GM21423 (cell line): Measurements from ENCODE around the gene AARS2.

ENCODE experiments used
- ATAC-seq: cut with Tn5 transposase; IDR thresholded peaks from one replicate; pipeline ENCODE4 v1.9.1; 2021; ENCODE audit warnings: mild to moderate bottlenecking, moderate library complexity; ENCODE audit not compliant: unreplicated experiment

Gene AARS2

DNA sequence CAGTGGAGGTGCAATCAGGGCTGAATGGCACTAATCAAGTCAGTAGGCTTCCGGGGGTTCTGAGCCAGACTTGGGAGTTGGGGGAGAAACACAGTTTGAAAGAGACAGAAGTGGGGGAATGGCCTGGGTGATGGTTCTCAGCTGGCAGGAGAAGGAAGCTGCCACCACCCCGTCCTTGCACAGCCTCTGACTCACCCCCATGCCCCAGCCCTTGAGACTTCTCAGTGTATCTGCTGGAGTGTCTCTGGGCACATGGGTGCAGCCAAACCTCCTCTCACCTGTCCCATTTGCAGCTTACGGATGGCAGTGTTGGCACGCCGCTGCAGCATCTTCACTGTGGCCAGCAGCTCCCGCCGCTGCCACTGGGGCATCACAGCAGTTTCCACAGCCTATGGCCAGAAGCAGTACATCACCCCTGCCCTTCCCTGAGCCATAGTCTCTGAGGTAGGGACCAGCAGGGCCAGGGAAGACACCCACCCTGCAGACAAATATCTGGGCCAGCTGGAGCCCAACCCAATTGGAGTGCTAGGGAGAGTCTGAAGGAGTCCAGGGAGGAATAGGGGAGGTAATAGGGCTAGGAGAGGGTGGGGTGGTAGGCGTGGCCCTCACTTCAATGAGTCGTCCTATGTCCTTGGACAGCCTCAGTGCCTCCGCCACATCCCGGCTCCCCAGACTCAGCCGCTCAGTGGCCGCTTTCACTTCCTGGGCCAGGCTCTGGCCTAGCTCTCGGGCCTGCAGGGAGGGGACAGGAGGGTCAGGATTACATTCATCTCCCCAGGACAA, 11.2 kb downstream of the AARS2 start:
- no peak for ATAC-seq

- no peak for ATAC-seq
Measured at GRCh38 chr6:44301106-44301505, 12.0 kb downstream of the AARS2 start.

GRCh38 chr6:44300292-44300823, 12.8 kb downstream of the AARS2 start:
- no peak for ATAC-seq

- no peak for ATAC-seq
Measured at GRCh38 chr6:44298864-44299263, 14.3 kb downstream of the AARS2 start.

- no peak for ATAC-seq
Measured at GRCh38 chr6:44298055-44298803, 14.9 kb downstream of the AARS2 start.

DNA sequence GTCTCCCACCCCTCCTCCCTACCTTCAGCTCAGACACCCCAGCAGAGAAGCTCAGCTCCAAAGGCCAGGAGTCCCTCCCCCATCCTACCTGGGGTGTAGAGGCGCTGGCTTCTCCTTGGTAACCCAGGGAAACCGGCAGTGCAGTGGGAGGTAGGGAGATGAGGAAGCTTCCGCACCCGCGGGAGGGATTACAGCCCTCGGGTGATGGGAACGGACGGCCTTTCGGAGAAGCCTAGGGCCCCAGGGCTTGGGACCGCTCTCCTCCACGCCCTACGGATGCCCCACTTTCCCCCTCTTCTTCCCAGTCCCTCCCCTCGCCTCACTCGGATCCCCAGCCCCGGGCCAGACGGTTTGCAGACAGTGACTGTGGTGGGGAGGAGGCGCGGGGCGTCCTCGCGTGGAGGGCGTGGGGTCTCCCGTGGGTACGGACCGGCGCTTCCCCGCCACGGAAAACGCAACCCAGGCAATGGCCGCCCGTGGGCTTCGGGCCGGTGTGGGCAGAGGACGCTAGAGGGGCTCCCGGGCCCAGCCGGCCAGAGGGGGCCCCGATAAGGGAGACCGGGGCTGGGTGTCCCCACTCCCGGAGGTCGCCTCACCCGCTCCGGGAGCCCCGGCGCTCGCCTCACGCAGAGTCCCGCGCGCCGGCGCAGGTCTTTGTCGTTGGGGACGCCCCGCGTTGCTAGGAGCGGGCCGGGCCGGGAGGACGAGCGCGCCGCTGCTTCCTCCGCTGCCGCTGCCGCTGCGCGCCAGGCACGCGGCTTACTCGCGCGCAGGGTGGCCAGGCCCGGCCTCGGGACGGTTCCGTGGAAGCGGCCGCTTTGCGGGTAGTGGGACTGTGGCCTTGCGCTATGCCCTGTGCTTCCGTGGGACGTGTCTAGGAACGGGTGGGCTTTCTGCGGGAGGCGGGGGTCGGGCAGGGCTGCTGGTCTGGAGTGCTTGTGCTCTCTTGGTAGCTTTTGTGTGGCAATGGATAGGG, 15.8 kb downstream of the AARS2 start:
- no peak for ATAC-seq

DNA sequence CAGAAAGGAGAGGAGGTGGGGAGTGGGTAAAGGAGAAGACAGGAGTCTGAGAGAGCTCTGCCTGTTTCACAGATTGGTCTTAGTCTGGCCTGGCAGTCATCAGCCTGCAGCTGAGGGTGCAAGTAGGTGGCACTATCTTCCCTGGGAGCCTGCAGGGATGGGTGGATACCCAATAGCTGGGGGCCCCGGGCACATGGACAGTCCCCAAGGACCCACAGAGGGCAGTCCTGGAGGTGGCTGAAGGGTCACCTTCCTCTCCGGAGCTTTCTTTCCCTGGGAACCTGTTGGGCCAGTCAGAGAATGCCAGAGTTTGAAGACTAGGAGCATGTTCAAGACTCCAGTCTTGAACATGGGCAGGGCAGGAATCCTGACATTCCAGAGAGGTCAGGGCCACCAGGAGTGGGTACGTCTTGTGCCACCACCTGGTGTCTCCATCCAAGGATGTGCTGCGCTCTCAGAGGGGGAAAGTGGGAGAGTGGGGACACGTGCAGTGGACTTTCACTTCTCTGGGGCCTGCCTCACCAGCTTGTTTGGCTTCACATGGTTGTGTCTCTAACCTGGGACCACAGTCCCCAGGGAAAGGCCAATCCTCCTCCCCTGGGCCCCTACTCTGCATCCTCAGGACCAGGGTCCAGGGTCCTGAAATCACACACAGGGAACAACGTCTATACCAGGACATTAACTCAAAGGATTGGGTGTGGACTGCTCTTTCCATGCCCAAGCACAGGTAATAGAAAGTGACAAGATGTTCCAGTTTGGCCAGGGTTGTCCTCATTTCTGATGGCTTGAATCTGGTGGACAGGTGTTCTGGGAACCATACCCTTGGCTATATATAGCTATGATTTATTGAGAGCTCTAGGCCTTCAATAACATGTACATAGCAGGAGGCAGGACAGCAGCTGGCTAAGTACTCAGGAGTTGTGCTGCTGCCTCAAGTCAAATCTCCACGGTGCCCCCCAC, 18.0 kb downstream of the AARS2 start:
- no peak for ATAC-seq

DNA sequence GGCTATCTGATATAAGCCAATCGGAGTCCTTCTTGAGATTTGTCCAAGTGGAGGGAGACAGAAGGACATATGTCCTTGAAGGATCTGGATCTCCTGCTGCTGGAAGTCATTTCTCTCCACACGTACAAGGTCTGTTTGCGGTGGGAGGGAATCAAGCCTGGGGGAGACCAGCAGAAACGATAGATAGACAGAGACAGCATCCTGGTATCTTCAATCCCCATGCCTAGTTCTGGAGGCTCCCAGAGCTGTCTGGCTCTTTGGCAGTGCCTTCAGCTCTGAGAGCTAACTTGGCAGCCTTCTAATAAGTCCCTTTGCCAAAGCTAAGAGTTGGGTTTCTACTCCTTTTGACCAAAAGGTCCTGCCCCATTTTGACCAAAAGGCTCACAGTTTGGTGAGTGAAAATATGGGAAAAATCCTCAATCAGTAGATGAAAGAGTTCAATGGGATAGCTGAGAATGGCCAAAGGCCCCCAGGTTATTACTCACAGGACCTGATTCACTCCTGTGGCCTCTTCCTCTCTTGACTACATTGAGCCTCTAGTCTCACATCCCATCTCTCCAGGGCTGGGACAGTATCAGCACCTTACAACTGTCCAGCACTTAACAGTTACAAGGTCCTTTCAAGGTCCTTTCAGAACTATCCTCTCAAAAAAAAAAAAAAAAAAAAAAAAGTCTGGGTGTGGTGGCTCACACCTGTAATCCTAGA, 20.3 kb downstream of the AARS2 start:
- no peak for ATAC-seq

GRCh38 chr6:44291841-44292240, 21.3 kb downstream of the AARS2 start:
- no peak for ATAC-seq

DNA sequence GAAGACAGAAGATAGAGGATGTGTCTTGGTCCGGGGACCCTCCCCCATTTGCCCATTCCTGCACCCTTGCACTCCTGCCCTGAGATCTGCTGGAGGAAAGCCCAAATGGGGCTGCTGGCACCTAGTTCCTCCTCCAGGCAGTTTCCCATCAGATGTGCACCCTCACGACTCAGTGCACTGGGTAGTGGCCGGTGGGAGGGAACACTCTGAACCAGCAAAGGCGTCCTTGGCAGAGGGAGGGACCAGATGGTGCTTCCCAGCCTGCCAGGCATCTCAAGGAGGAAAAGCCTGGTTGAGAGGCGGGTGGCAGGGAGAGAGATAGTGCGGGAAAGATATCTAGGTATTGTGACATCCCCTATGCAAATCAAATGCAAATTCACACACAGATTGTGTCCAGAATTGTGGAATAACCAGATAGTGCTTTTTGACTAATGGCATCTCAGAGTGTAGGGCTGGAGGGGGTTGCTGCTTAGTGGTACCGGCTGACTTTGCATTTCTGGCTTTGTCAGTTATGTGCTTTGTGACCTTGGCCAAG, 23.4 kb downstream of the AARS2 start:
- ATAC-seq, result no peak

GRCh38 chr6:44286747-44287146, 26.4 kb downstream of the AARS2 start:
- ATAC-seq, result no peak

DNA sequence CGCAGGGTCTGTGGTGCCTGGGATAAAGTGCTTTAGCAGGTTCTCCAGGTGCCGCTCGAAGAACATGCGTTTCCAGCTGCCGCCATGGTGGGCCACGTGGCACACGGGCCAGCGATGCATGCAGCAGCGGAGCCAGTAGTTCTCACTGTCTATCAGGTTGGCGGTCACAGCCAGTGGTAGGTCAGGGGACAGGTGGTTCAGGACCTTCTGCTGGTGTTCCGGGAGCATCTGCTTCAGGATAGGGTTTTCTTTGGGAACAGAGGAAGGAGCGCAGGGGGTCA, 26.9 kb downstream of the AARS2 start:
- no peak for ATAC-seq

GRCh38 chr6:44285552-44286284, 27.4 kb downstream of the AARS2 start:
- no peak for ATAC-seq

GRCh38 chr6:44284867-44285266, 28.3 kb downstream of the AARS2 start:
- ATAC-seq, result no peak

DNA sequence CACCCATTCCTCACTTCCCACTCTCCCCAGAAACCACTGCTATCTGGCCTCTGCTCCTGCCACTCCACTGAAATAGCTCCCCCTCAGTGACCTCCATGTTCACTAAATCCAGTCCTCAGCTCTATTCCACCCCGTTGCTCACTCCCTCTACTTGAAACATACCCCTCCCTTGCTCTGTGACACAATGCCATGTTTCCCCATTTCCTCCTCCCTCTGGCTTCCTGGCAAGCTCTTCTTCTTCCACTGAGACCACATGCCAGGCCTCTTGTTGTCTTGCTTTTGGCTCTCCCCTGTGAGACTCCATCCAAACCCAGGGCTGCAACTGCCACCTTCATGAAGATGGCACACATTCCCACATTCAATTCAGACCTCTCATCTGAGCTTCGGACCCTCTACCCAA, 29.0 kb downstream of the AARS2 start:
- ATAC-seq, result no peak

- no peak for ATAC-seq
Measured at GRCh38 chr6:44278774-44279697, 34.1 kb downstream of the AARS2 start.

DNA sequence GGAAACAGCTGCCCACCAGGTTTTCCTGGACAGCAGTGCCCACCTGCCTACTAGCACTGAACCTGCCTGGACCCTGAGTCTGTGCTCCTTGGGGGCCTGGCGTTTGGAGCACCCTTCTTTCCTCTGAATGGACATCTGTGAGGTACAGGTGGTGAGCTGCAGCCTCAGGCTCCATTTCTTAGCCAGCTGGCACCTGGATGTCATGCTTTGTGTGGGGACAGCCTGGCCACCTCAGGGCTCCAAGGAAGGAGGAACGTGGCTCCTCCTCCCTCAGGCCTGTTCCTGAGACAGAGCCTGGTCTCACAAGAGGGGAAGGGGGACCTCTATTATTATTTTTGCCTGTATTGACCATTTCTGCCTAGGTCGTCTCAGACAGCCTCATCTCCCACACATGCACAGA, 34.8 kb downstream of the AARS2 start:
- ATAC-seq, result no peak
